Heart right ventricle (tissue), 16 donors: ENCODE data around the gene SLC25A36. TPM values are rescaled to one million over a fixed set of nuclear protein-coding genes. Genes with fewer than 3 reads are reported as not detected.

Experiments
- ATAC-seq, 8 donors: fragments of 200-7000 bp; cut with Tn5 transposase; one replicate each; pipeline ENCODE4 v1.9.1; 2020; ENCODE audit warnings: mild to moderate bottlenecking in 8 of 8, moderate library complexity in 8 of 8, moderate number of reproducible peaks in 1 of 8
- DNase-seq, 2 donors: peaks; one replicate each; pipeline ENCODE4 v3.0.0-alpha.2; 2020
- H3K27ac ChIP-seq, 10 donors: fragments of 200-600 bp; sonication (generic) in 2 of 10; one replicate each; pipeline versions ENCODE4 v1.5.0 to v1.8.0; 2020 to 2022; ENCODE audit warnings: mild to moderate bottlenecking in 3 of 10
- H3K27me3 ChIP-seq, 7 donors: fragments of 200-600 bp; one replicate each; pipeline ENCODE4 v1.8.0; 2021 to 2022; ENCODE audit warnings: mild to moderate bottlenecking in 2 of 7
- H3K36me3 ChIP-seq, 9 donors: fragments of 200-600 bp; sonication (generic) in 1 of 9; one replicate each; pipeline versions ENCODE4 v1.5.0 to v1.8.0; 2020 to 2022; ENCODE audit warnings: mild to moderate bottlenecking in 2 of 9
- H3K4me1 ChIP-seq, 9 donors: fragments of 200-600 bp; sonication (generic) in 1 of 9; one replicate each; pipeline versions ENCODE4 v1.5.0 to v1.8.0; 2020 to 2022; ENCODE audit warnings: mild to moderate bottlenecking in 4 of 9
- H3K4me3 ChIP-seq, 10 donors: fragments of 200-600 bp; sonication (generic) in 2 of 10; one replicate each; pipeline versions ENCODE4 v1.5.0 to v1.8.0; 2020 to 2022; ENCODE audit warnings: mild to moderate bottlenecking in 7 of 10, moderate library complexity in 2 of 10
- H3K9me3 ChIP-seq, 11 donors: fragments of 200-600 bp in 10 of 11; sonication (generic) in 2 of 11; one replicate each; pipeline versions ENCODE4 v1.5.0 to v1.8.0; 2013 to 2022; ENCODE audit warnings: mild to moderate bottlenecking in 2 of 11, control low read depth in 1 of 11, moderate library complexity in 1 of 11
- WGBS, 2 donors: extraction: QIAGEN DNeasy Blood & Tissue Kit; methylation state at CpG; one replicate each; pipeline ENCODE4 v1.1.7; 2013; ENCODE audit warnings: inconsistent platforms in 1 of 2; 5-methylcytosine and 5-hydroxymethylcytosine counted together
- intact Hi-C, 10 donors: fragments of 100-400 bp; cut with DNase I; formaldehyde crosslinking; loops; one replicate each; pipeline versions ENCODE4 v1.11.1 to v1.14.2; 2022
- polyA plus RNA-seq, 2 donors: library from polyadenylated mRNA; stranded (reverse); fragments of 200-250 nt; gene quantifications; one replicate each; pipeline ENCODE4 v1.2.3, GENCODE V29; 2013
- total RNA-seq, 10 donors: library from RNA; stranded (reverse); fragmentation: NEBNext Ultra II Directional in 3 of 10; extraction: Animal tissue kit (Norgen Biotek cat#: 25700) in 3 of 10; gene quantifications; one replicate each; pipeline versions ENCODE4 v1.2.1 to v1.2.4, GENCODE V29; 2021 to 2023
- TF ChIP-seq, protein P1 (sequence below), 9 donors: fragments of 200-600 bp; sonication (generic) in 2 of 9; IDR thresholded peaks; one replicate each; pipeline versions ENCODE4 v1.5.0 to v1.8.0; 2021 to 2022; ENCODE audit warnings: antibody characterized with exemption in 9 of 9, mild to moderate bottlenecking in 5 of 9, moderate library complexity in 1 of 9
- donor health status: Arrhythmogenic right ventricular cardiomyopathy.
- donor health status: ischemic (EF 13 %, LVEDD 7.1; RV severe dilation, severe dysfunction).
- donor health status: healthy with polysubstance abuse.
- donor health status: DM: no; HTN: yes; CAD: no.
- donor health status: DM: no; HTN: no; CAD: no.
- donor health status: ischemic (EF 25% LVEDD 6.9; RV normal size, moderate dysfunction).
- donor health status: ischemic (EF 25% LVEDD 5.7; RV mildly dilated, moderate dysfunction).
- donor health status: healthy.
- donor health status: DM: yes; HTN: yes; CAD: no.
- donor health status: Ischemic cardiomyopathy.
- donor health status: ischemic (EF 35%, LVEDD 5.7; RV mildly dilated, moderate dysfunction).
- donor health status: nonischemic (EF 11% LVEDD 7.7; RV severe dilation, severe dysfunction).
- donor health status: DM: yes; HTN: yes; CAD: no.
- donor health status: PGD.
- donor health status: ischemic (EF 29% LVEDD 5.4; RV normal size, mild dysfunction).
- donor health status: nonischemic (EF 23%, LVEDD 6.1; RV moderate dilation, normal function).

SLC25A36 gene
- total and polyA plus RNA-seq, 12 donors = 20.4 to 99.1 (median 59.2) TPM

DNA sequence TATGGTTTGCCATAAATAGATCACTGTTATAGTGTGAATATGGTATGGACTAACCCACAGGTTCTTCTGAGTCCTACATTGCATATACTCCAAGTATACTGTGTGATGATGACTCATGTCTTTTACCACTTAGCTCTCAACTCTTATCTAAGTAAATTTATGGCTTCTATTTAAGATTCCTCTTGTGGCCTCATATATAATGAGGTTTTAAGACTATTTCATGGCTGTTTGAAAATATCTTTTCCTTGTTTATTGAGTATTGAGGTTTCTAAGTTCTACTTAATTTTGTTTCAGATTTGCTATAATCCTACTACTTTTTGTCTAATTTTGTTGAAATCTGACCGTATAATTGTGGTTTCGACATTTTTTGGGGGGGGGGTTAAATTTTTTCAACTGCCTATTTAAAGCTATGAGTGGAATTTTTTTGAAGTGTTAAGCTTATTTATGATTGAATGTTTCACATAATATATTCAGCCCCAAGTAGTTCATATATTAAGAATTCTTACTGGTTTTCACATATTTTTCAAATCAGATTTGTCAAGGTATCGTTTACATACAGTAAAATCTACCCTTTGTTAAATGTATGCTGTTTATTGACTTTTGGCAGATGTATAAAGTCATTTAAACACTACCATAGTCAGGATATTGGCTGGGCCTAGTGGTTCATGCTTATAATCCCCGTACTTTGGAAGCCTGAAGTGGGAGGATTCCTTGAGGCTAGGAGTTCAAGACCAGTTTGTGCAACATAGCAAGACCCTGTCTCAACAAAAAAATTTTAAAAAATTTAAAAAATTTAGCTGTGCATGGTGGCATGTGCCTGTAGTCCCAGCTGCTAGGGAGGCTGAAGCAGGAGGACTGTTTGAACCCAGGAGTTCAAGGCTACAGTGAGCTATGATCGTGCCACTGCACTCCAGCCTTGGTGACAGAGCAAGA, 11.7 kb downstream of the SLC25A36 start:
- 80 to 84% methylated on average over 5 of the region's 5 CpGs for WGBS, 2 donors
- no peak for DNase-seq
- intact Hi-C loops = loop anchor here in 1 of 10 donors (10.0 kb wide), 1 partner anchor 48 kb away; no protein-coding TSS in a partner anchor
- no peak for ATAC-seq
- H3K4me1 ChIP-seq = peaks cover 0 to 93% (median 67%) of the 10 kb centered on the region in 9 donors
- no peaks in the 10 kb centered on the region for H3K27me3 ChIP-seq
- peak overlapping the region in 2 of 10 donors; percentile 16 to 23 for H3K27ac ChIP-seq
- TF ChIP-seq, protein P1, sequence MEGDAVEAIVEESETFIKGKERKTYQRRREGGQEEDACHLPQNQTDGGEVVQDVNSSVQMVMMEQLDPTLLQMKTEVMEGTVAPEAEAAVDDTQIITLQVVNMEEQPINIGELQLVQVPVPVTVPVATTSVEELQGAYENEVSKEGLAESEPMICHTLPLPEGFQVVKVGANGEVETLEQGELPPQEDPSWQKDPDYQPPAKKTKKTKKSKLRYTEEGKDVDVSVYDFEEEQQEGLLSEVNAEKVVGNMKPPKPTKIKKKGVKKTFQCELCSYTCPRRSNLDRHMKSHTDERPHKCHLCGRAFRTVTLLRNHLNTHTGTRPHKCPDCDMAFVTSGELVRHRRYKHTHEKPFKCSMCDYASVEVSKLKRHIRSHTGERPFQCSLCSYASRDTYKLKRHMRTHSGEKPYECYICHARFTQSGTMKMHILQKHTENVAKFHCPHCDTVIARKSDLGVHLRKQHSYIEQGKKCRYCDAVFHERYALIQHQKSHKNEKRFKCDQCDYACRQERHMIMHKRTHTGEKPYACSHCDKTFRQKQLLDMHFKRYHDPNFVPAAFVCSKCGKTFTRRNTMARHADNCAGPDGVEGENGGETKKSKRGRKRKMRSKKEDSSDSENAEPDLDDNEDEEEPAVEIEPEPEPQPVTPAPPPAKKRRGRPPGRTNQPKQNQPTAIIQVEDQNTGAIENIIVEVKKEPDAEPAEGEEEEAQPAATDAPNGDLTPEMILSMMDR (IDR thresholded peaks at IDR 0.05) = no peak
- H3K9me3 ChIP-seq = no peaks in the 10 kb centered on the region
- H3K36me3 ChIP-seq = peaks cover 0 to 20% (median 5%) of the 10 kb centered on the region in 9 donors
- no peak overlapping the region for H3K4me3 ChIP-seq

DNA sequence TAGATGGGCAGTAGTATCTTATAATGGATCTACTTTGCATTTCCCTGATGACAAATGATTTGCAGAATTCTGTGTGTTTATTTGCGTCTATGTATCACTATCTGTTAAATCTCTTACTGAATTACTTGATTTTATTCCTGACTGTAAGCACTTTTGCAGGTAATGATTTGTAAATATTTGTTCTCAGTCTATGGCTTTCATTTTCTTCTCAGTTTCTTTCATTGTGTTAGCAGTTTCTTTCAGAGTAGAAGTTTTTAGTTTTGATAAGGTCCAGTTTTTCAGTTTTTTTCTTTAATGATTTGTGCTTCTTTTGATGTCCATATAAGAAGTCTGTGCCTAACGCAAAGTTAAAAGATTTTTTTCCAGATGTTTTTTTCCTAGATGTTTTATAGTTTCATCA, 12.9 kb downstream of the SLC25A36 start:
- ATAC-seq (no peak), DNase-seq (no peak)
- TF ChIP-seq, protein P1 (IDR thresholded peaks at IDR 0.05) = no peak
- peaks cover 0 to 84% (median 56%) of the 10 kb centered on the region in 9 donors for H3K4me1 ChIP-seq
- H3K27ac ChIP-seq = no peak overlapping the region
- 59 to 62% methylated on average over 2 of the region's 2 CpGs for WGBS, 2 donors
- intact Hi-C loops = loop anchor here in 1 of 10 donors (10.0 kb wide), 1 partner anchor 50 kb away; no protein-coding TSS in a partner anchor
- H3K27me3 ChIP-seq = no peaks in the 10 kb centered on the region
- peaks cover 0 to 29% (median 6%) of the 10 kb centered on the region in 9 donors for H3K36me3 ChIP-seq
- H3K9me3 ChIP-seq = no peaks in the 10 kb centered on the region
- H3K4me3 ChIP-seq = no peak overlapping the region

DNA sequence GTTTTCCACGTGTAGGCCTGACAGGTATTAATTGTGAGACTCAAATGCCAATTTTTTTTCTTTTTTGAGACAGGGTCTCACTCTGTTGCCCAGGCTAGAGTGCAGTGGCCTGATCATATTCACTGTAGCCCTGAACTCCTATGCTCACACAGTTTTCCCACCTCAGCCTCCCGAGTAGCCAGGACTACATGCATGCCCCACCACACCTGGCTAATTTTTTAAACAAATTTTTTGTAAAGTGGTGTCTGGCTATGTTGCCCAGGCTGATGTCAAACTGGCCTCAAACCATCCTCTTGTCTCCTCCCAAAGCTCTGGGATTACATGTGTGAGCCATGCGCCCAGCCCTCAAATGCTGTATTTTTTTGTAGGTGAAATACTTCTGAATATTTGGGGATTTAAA, 14.0 kb downstream of the SLC25A36 start:
- Histone ChIP-seq H3K27ac (peak overlapping the region in 6 of 10 donors; percentile 13 to 53 (median 45)), H3K9me3 (no peaks in the 10 kb centered on the region)
- intact Hi-C loops = loop anchor here in 1 of 10 donors (10.0 kb wide), 1 partner anchor 51 kb away; no protein-coding TSS in a partner anchor

More for the DNA sequence above, 14.0 kb downstream of the SLC25A36 start:
- TF ChIP-seq, protein P1 (IDR thresholded peaks at IDR 0.05) = no peak
- ATAC-seq (no peak), DNase-seq (no peak)
- Histone ChIP-seq H3K36me3 (peaks cover 0 to 40% (median 15%) of the 10 kb centered on the region in 9 donors), H3K4me3 (no peak overlapping the region), H3K27me3 (no peaks in the 10 kb centered on the region), H3K4me1 (peaks cover 0 to 73% (median 46%) of the 10 kb centered on the region in 9 donors)
- WGBS, 2 donors = 74 to 78% methylated on average over 3 of the region's 3 CpGs
